ENCODE measurements around the gene KRTAP4-16. TPM values are rescaled to one million over a fixed set of nuclear protein-coding genes. Genes with fewer than 3 reads are reported as not detected.
"Not testable (repeated sequence)": the region's sequence is repeated elsewhere in the genome, so short reads cannot be mapped to it uniquely, and the experiment has no call there.

The KRTAP4-16 gene
- polyA plus RNA-seq (2011; rRNA removed) (not detected in 2 replicates), polyA minus RNA-seq (2011; rRNA and poly(A)+ RNA removed) (not detected in 2 replicates)

- TF ChIP-seq CTCF (IDR thresholded peaks at IDR 0.05; ENCODE audit: low read depth, low read length): no peak
- no peak for DNase-seq (ENCODE audit: low read depth, low spot score)
- H3K4me3 ChIP-seq (ENCODE audit: low read depth, low read length): no peak within 1 kb of the TSS
- H3K9me3 ChIP-seq (ENCODE audit: control insufficient read depth, insufficient read depth, low read length): no peaks in the 10 kb centered on the region
- ChIA-PET POLR2A (no interaction called here), CTCF (interaction anchor here (0.6 kb wide), 1 partner anchor 127 kb away, joined by 4 read pairs; no protein-coding TSS in a partner anchor)
- no peaks in the 10 kb centered on the region for H3K27me3 ChIP-seq (ENCODE audit: control insufficient read depth, insufficient read depth, low read length)
- H3K27ac ChIP-seq (ENCODE audit: low read depth, low read length): no peak within 1 kb of the TSS
Observed at GRCh38 chr17:41101586-41102259, at the start of gene KRTAP4-16. TSS of gene KRTAP4-16 (minus strand) at chr17:41102209. CDS start at chr17:41102209, 0 bp downstream.

GRCh38 chr17:41151525-41151924 is 49.5 kb upstream of the KRTAP4-16 start:
- no peak for DNase-seq (ENCODE audit: low read depth, low spot score)
- Histone ChIP-seq H3K27me3 (ENCODE audit: control insufficient read depth, insufficient read depth, low read length) (no peaks in the 10 kb centered on the region), H3K4me3 (ENCODE audit: low read depth, low read length) (no peak overlapping the region), H3K27ac (ENCODE audit: low read depth, low read length) (no peak overlapping the region), H3K9me3 (ENCODE audit: control insufficient read depth, insufficient read depth, low read length) (no peaks in the 10 kb centered on the region)
- no peak for TF ChIP-seq CTCF (IDR thresholded peaks at IDR 0.05; ENCODE audit: low read depth, low read length)
- ChIA-PET POLR2A (no interaction called here), CTCF (no interaction called here)

GRCh38 chr17:41150026-41150425 is 48.0 kb upstream of the KRTAP4-16 start:
- POLR2A ChIA-PET: no interaction called here
- CTCF ChIA-PET: no interaction called here

GRCh38 chr17:41149652-41149985 is 47.6 kb upstream of the KRTAP4-16 start, which contains the start of gene KRTAP4-5:
TSS of gene KRTAP4-5 (minus strand) at chr17:41149825. CDS start at chr17:41149767, 58 bp downstream.
- Histone ChIP-seq H3K9me3 (ENCODE audit: control insufficient read depth, insufficient read depth, low read length) (no peaks in the 10 kb centered on the region), H3K4me3 (ENCODE audit: low read depth, low read length) (no peak within 1 kb of the TSS), H3K27ac (ENCODE audit: low read depth, low read length) (no peak within 1 kb of the TSS), H3K27me3 (ENCODE audit: control insufficient read depth, insufficient read depth, low read length) (no peaks in the 10 kb centered on the region)
- no peak for DNase-seq (ENCODE audit: low read depth, low spot score)
- CTCF ChIA-PET: no interaction called here
- POLR2A ChIA-PET: no interaction called here
- no peak for TF ChIP-seq CTCF (IDR thresholded peaks at IDR 0.05; ENCODE audit: low read depth, low read length)

More at GRCh38 chr17:41150026-41150425, 48.0 kb upstream of the KRTAP4-16 start:
- no peak for TF ChIP-seq CTCF (IDR thresholded peaks at IDR 0.05; ENCODE audit: low read depth, low read length)
- DNase-seq (ENCODE audit: low read depth, low spot score): no peak
- Histone ChIP-seq H3K27ac (ENCODE audit: low read depth, low read length) (no peak overlapping the region), H3K9me3 (ENCODE audit: control insufficient read depth, insufficient read depth, low read length) (no peaks in the 10 kb centered on the region), H3K27me3 (ENCODE audit: control insufficient read depth, insufficient read depth, low read length) (no peaks in the 10 kb centered on the region), H3K4me3 (ENCODE audit: low read depth, low read length) (no peak overlapping the region)

GRCh38 chr17:41148971-41149651 is 47.1 kb upstream of the KRTAP4-16 start:
- H3K4me3 ChIP-seq (ENCODE audit: low read depth, low read length); POLR2A ChIA-PET; CTCF ChIA-PET; H3K9me3 ChIP-seq (ENCODE audit: control insufficient read depth, insufficient read depth, low read length); H3K27me3 ChIP-seq (ENCODE audit: control insufficient read depth, insufficient read depth, low read length); DNase-seq (ENCODE audit: low read depth, low spot score); H3K27ac ChIP-seq (ENCODE audit: low read depth, low read length): not testable (repeated sequence)

Data from AG04450 (cell line).